Peyer's patch (tissue), 4 donors: Measurements from ENCODE around the gene RNASE2.
"Not testable (repeated sequence)": the region's sequence is repeated elsewhere in the genome, so short reads cannot be mapped to it uniquely, and the experiment has no call there.

Experiments
- CTCF ChIP-seq, 6 experiments: fragments of 450-650 bp in 4 of 6; fragments of 200-600 bp in 2 of 6; sonication (generic) in 1 of 6; IDR thresholded peaks; one replicate each; pipeline ENCODE4 v1.5.1; 2017 to 2019; ENCODE audit warnings: antibody characterized with exemption in 6 of 6, mild to moderate bottlenecking in 3 of 6, moderate library complexity in 1 of 6
- POLR2A ChIP-seq, 2 donors: fragments of 450-650 bp; IDR thresholded peaks; one replicate each; pipeline ENCODE4 v1.5.1; 2017; ENCODE audit warnings: antibody characterized with exemption in 2 of 2, mild to moderate bottlenecking in 2 of 2, moderate library complexity in 2 of 2

GRCh38 chr14:20919038-20919756 is 36.1 kb upstream of the RNASE2 start:
- TF ChIP-seq POLR2A, CTCF (IDR thresholded peaks at IDR 0.05): not testable (repeated sequence)
